Naive thymus-derived CD4-positive, alpha-beta T cell (primary cell): ENCODE results near the gene CSTF1. TPM values are rescaled to one million over a fixed set of nuclear protein-coding genes. Genes with fewer than 3 reads are reported as not detected.
A peak's percentile ranks its signal among the peaks of the same experiment; 100 is the strongest.

ENCODE experiments used
- ATAC-seq: fragments of 150-1000 bp; cut with Tn5 transposase; 2 replicates; pipeline ENCODE4 v1.10.0; 2021; ENCODE audit warnings: mild to moderate bottlenecking, moderate library complexity
- CTCF ChIA-PET: fragments of 350-600 bp; sonication (Branson Sonifier 250); formaldehyde crosslinking; loops from one replicate; lab custom pipeline; 2021; ENCODE audit warnings: antibody characterized with exemption; lab: Charles Lee
- POLR2A ChIA-PET: fragments of 350-600 bp; sonication (Branson Sonifier 250); formaldehyde crosslinking; loops from one replicate; lab custom pipeline; 2021; ENCODE audit warnings: antibody characterized with exemption, inconsistent platforms; lab: Charles Lee
- DNase-seq, 9 donors: peaks; one replicate each; pipeline versions ENCODE4 v3.0.0 to v3.0.0-alpha.2; 2020 to 2022; ENCODE audit warnings: mixed read lengths in 1 of 9
- H3K27ac ChIP-seq: one replicate; pipeline ENCODE4 v1.7.0; 2013; ENCODE audit warnings: mild to moderate bottlenecking, low read depth, low read length, moderate library complexity
- H3K27me3 ChIP-seq, 2 donors: one replicate each; pipeline ENCODE4 v1.7.0; 2013; ENCODE audit warnings: low read length in 2 of 2, mild to moderate bottlenecking in 2 of 2, moderate library complexity in 2 of 2; ENCODE audit not compliant: control insufficient read depth in 2 of 2, insufficient read depth in 2 of 2
- H3K36me3 ChIP-seq, 3 experiments: 1 replicate in 2 of 3; 2 replicates in 1 of 3; pipeline ENCODE4 v1.7.0; 2013; ENCODE audit warnings: low read length in 3 of 3, mild to moderate bottlenecking in 3 of 3, moderate library complexity in 1 of 3; ENCODE audit not compliant: insufficient read depth in 3 of 3, control insufficient read depth in 2 of 3
- H3K4me1 ChIP-seq, 2 donors: one replicate each; pipeline ENCODE4 v1.7.0; 2013; ENCODE audit warnings: low read length in 2 of 2, mild to moderate bottlenecking in 2 of 2, moderate library complexity in 1 of 2; ENCODE audit not compliant: control insufficient read depth in 2 of 2, insufficient read depth in 2 of 2
- H3K4me3 ChIP-seq: 2 replicates; pipeline ENCODE4 v1.7.0; 2013; ENCODE audit warnings: mild to moderate bottlenecking, low read length
- H3K9me3 ChIP-seq, 3 experiments: 1 replicate in 2 of 3; 2 replicates in 1 of 3; pipeline ENCODE4 v1.7.0; 2013; ENCODE audit warnings: low read length in 3 of 3; ENCODE audit not compliant: control insufficient read depth in 2 of 3
- H3K27ac Mint-ChIP-seq, 9 donors: one replicate each; pipeline ENCODE4 v1.8.0; 2020 to 2022; ENCODE audit warnings: mixed read lengths in 9 of 9, mild to moderate bottlenecking in 8 of 9, moderate library complexity in 5 of 9, inconsistent platforms in 2 of 9
- H3K27me3 Mint-ChIP-seq, 5 donors: one replicate each; pipeline ENCODE4 v1.8.0; 2021 to 2022; ENCODE audit warnings: mixed read lengths in 5 of 5, mild to moderate bottlenecking in 1 of 5
- H3K36me3 Mint-ChIP-seq, 5 donors: one replicate each; pipeline ENCODE4 v1.8.0; 2020 to 2022; ENCODE audit warnings: mixed read lengths in 5 of 5, mild to moderate bottlenecking in 3 of 5, inconsistent platforms in 1 of 5
- H3K4me1 Mint-ChIP-seq, 7 donors: one replicate each; pipeline ENCODE4 v1.8.0; 2020 to 2022; ENCODE audit warnings: mixed read lengths in 7 of 7, mild to moderate bottlenecking in 3 of 7, inconsistent platforms in 1 of 7
- H3K4me3 Mint-ChIP-seq, 10 donors: one replicate each; pipeline ENCODE4 v1.8.0; 2020 to 2022; ENCODE audit warnings: mild to moderate bottlenecking in 10 of 10, mixed read lengths in 10 of 10, moderate library complexity in 6 of 10, inconsistent platforms in 2 of 10
- H3K9me3 Mint-ChIP-seq, 11 donors: one replicate each; pipeline ENCODE4 v1.8.0; 2020 to 2022; ENCODE audit warnings: mixed read lengths in 11 of 11, mild to moderate bottlenecking in 4 of 11, inconsistent platforms in 1 of 11, moderate library complexity in 1 of 11
- intact Hi-C, 2 donors: fragments of 100-400 bp; cut with micrococcal nuclease; formaldehyde crosslinking; loops; one replicate each; pipeline ENCODE4 v1.15.1; 2023
- polyA plus RNA-seq, 2 donors: library from polyadenylated mRNA; unstranded; fragments of 300-500 nt; fragmentation: Illumina TruSeq; gene quantifications; one replicate each; pipeline ENCODE4 v1.2.3, GENCODE V29; 2021
- total RNA-seq, 6 experiments: library from RNA in 5 of 6; stranded (reverse) in 5 of 6; gene quantifications; 1 replicate in 5 of 6; 2 replicates in 1 of 6; pipeline ENCODE4 v1.2.3 and lab custom pipeline; 2021 to 2026

CSTF1 gene
- total and polyA plus RNA-seq, 7 experiments from 2014 or later, result 16.4 to 50.7 (median 35.9) TPM

DNA sequence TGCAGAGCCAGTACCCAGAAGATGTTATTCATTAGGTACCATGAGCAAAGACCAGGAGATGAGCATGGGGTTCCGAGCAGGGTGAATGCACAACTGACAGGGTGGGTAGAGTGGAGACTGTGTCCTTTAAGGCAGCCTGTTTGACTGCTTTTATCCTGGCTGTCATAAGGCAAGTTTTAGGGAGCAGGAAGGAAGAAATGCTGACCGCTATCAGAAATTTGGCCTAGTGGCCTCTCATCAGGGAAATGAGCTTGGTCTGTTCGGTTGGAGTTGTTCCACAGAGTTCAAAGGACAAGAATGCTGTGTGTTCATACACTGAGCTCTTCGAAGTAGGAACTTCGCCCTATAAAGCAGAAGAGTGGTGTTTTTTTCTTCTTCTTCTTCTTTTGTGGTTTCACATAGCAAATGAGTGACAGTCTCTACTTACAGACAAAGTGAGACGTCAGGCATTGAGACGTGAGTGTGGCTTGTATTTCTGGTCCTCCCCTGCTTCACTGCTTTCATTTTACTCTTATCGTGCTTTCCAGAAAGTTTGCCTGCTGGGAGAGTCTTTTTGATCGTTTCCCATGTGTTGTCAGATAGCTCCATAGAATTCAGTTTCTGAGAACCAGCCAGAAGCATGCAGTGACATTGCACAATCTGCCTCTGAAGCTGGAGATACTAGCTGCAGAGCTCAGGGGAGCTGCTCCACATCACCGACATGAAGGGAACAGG, 19.5 kb downstream of the CSTF1 start, which contains the start of gene CASS4:
CASS4 (plus strand) TSS at position 502 of the 714 bp plus-strand sequence; CDS start at position 701, 199 bp downstream.
- Mint-ChIP-seq H3K27ac (peak within 1 kb of the TSS; percentile 89 to 99 (median 97)), H3K4me3 (peak within 1 kb of the TSS; percentile 88 to 97 (median 92)), H3K4me1 (peaks cover 32 to 64% (median 61%) of the 10 kb centered on the region in 7 donors), H3K9me3 (peaks cover 0 to 12% (median 0%) of the 10 kb centered on the region in 11 donors), H3K27me3 (no peaks in the 10 kb centered on the region), H3K36me3 (peaks cover 0 to 41% (median 10%) of the 10 kb centered on the region in 5 donors)
- CTCF ChIA-PET, result interaction anchor here (0.9 to 2.3 kb wide), 8 partner anchors 11 to 91 kb away, joined by 3 to 11 read pairs (median 3); partner anchors contain the start of gene FAM210B
- peak; percentile 91 for ATAC-seq
- Histone ChIP-seq H3K4me1 (peaks cover 26 to 32% of the 10 kb centered on the region in 2 donors), H3K27me3 (no peaks in the 10 kb centered on the region), H3K27ac (peak within 1 kb of the TSS; percentile 78), H3K4me3 (peak within 1 kb of the TSS; percentile 71), H3K9me3 (no peaks in the 10 kb centered on the region), H3K36me3 (peaks cover 5 to 10% (median 7%) of the 10 kb centered on the region in 3 experiments)
- DNase-seq, result peak in 7 of 9 donors; percentile 65 to 83 (median 73)
- intact Hi-C loops, result loop anchor here (1.0 to 2.0 kb wide), 6 partner anchors 10 to 56 kb away; partner anchors contain the start of genes AURKA (in 2 of the 2), CSTF1 (in 2 of the 2) and RTF2 (in 2 of the 2)
- POLR2A ChIA-PET, result interaction anchor here (0.5 to 5.5 kb wide), 14 partner anchors 11 to 980 kb away, joined by 3 to 67 read pairs (median 10); partner anchors contain the start of genes AURKA, CSTF1, FAM210B and RTF2

DNA sequence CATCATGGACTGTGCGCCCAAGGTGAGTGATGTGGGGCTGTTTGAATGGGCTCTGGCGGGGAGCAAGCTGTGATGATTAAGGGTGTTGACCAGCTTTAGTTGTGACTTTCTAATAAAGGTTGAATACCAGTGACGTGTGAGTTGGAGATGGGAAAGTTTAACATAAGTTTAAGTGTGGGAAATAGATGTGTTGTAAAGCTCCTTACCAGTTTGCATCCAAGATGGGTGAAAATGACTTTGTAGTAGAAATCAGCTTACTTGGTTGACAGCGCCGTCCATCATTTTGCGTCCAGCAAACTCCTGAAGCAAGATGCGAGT, 20.0 kb downstream of the CSTF1 start:
- Histone ChIP-seq H3K27me3 (no peaks in the 10 kb centered on the region), H3K36me3 (peaks cover 2 to 4% (median 4%) of the 10 kb centered on the region in 3 experiments), H3K4me3 (peak overlapping the region; percentile 71), H3K4me1 (peaks cover 26 to 38% of the 10 kb centered on the region in 2 donors), H3K27ac (peak overlapping the region; percentile 78), H3K9me3 (no peaks in the 10 kb centered on the region)
- no peak for DNase-seq
- Mint-ChIP-seq H3K27me3 (no peaks in the 10 kb centered on the region), H3K4me1 (peaks cover 35 to 70% (median 66%) of the 10 kb centered on the region in 7 donors), H3K27ac (peak overlapping the region; percentile 89 to 99 (median 97)), H3K36me3 (peaks cover 0 to 42% (median 6%) of the 10 kb centered on the region in 5 donors), H3K4me3 (peak overlapping the region; percentile 88 to 97 (median 92)), H3K9me3 (peaks cover 0 to 12% (median 0%) of the 10 kb centered on the region in 11 donors)
- ChIA-PET POLR2A (interaction anchor here (0.5 to 5.5 kb wide), 12 partner anchors 11 to 980 kb away, joined by 3 to 67 read pairs (median 17); partner anchors contain the start of genes AURKA, CSTF1, FAM210B and RTF2), CTCF (interaction anchor here (0.9 to 2.3 kb wide), 9 partner anchors 10 to 90 kb away, joined by 3 to 11 read pairs (median 3); partner anchors contain the start of gene FAM210B)
- no peak for ATAC-seq
- intact Hi-C loops, result loop anchor here (1.0 to 2.0 kb wide), 6 partner anchors 10 to 56 kb away; partner anchors contain the start of genes AURKA (in 2 of the 2), CSTF1 (in 2 of the 2) and RTF2 (in 2 of the 2)

DNA sequence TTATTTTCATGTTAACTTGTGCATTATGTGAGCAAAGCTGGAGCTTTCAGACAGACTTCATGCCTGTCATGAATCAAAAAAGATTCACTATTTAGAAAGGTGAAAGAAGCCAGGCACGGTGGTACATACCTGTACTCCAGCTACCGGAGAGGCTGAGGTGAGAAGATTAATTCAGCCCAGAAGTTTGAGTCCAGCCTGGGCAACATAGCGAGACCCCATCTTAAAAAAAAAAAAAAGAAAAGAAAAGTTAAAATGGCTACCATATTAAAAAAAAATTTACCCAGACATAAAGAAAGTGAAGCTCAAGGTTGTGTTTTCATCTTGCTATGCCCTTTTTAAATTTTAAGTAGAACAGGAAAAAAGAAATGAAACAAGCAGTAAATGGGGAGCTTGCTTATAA, 20.5 kb downstream of the CSTF1 start:
- peak in 1 of 9 donors; percentile 24 for DNase-seq
- Mint-ChIP-seq H3K27ac (peak overlapping the region; percentile 89 to 99 (median 97)), H3K9me3 (peaks cover 0 to 12% (median 0%) of the 10 kb centered on the region in 11 donors), H3K36me3 (peaks cover 0 to 40% (median 4%) of the 10 kb centered on the region in 5 donors), H3K4me1 (peaks cover 41 to 75% (median 71%) of the 10 kb centered on the region in 7 donors), H3K27me3 (no peaks in the 10 kb centered on the region), H3K4me3 (peak overlapping the region; percentile 88 to 97 (median 92))
- Histone ChIP-seq H3K9me3 (no peaks in the 10 kb centered on the region), H3K27me3 (no peaks in the 10 kb centered on the region), H3K4me1 (peaks cover 26 to 43% of the 10 kb centered on the region in 2 donors), H3K36me3 (no peaks in the 10 kb centered on the region), H3K4me3 (peak overlapping the region; percentile 71), H3K27ac (peak overlapping the region; percentile 78)
- ChIA-PET CTCF (interaction anchor here (0.6 to 2.3 kb wide), 5 partner anchors 10 to 90 kb away, joined by 3 to 11 read pairs (median 3); no protein-coding TSS in a partner anchor), POLR2A (interaction anchor here (1.0 to 5.5 kb wide), 9 partner anchors 10 to 979 kb away, joined by 4 to 67 read pairs (median 22); partner anchors contain the start of genes AURKA, CSTF1, FAM210B and RTF2)
- ATAC-seq, result no peak
- intact Hi-C loops, result loop anchor here (1.0 to 2.0 kb wide), 6 partner anchors 9 to 55 kb away; partner anchors contain the start of genes AURKA (in 2 of the 2), CSTF1 (in 2 of the 2) and RTF2 (in 2 of the 2)

DNA sequence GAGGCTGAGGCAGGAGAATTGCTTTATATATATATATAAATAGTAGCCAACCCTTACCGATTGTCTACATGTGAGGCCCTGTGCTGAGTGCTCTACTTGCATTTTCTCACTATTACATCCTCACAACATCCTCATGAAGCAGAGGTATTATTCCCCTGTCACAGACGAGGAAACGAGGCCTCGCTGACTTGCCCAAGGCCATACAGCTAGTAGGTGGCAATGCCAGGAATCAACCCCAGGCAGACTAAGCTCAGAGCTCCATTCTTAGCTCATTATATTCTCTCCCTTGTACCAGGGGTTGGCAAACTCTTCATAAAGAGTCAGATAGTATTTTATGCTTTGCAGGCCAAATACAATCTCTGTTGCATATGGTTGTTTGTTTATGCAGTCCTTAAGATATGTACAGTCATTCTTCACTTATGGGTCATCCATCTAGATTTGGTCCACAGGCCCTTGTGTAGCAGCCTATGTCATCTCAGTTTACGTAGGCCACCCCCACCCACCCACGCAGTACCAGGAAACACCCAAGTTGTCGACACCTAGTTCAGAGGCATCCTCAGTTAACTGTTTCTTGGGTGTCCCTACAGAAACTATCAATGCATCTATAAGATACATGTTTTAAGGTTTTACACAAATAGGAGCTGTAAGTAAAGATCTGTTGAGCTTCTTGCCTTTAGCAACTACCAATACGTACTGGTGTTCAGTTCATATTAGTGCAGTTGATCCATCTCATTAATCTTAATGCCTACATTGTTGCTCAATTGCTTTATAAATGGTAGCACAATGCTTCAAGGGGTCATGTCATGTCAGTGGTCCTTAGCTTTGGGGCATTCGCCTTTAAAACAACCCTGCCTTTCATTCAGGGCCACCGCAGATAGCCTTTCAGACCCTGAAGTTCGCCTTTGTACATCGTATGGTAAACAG, 22.7 kb downstream of the CSTF1 start:
- peaks cover 0 to 41% (median 8%) of the 10 kb centered on the region in 5 donors for H3K36me3 Mint-ChIP-seq
- peaks cover 50 to 92% (median 81%) of the 10 kb centered on the region in 7 donors for H3K4me1 Mint-ChIP-seq
- peak overlapping the region; percentile 86 to 98 (median 97) for H3K27ac Mint-ChIP-seq
- Histone ChIP-seq H3K4me3 (peak overlapping the region; percentile 33), H3K27me3 (no peaks in the 10 kb centered on the region), H3K27ac (peak overlapping the region; percentile 78), H3K36me3 (no peaks in the 10 kb centered on the region), H3K4me1 (peaks cover 33 to 63% of the 10 kb centered on the region in 2 donors), H3K9me3 (no peaks in the 10 kb centered on the region)
- POLR2A ChIA-PET, result interaction anchor here (0.8 to 5.5 kb wide), 9 partner anchors 8 to 983 kb away, joined by 3 to 67 read pairs (median 9); partner anchors contain the start of genes AURKA, CSTF1 and RTF2
- peaks cover 0 to 12% (median 0%) of the 10 kb centered on the region in 11 donors for H3K9me3 Mint-ChIP-seq
- CTCF ChIA-PET, result interaction anchor here (1.0 to 1.3 kb wide), 2 partner anchors 13 to 16 kb away, joined by 3 to 4 read pairs; no protein-coding TSS in a partner anchor
- H3K27me3 Mint-ChIP-seq, result no peaks in the 10 kb centered on the region
- ATAC-seq (peak; percentile 55), DNase-seq (peak in 7 of 9 donors; percentile 42 to 69 (median 53))
- peak overlapping the region; percentile 75 to 97 (median 86) for H3K4me3 Mint-ChIP-seq
- intact Hi-C loops, result loop anchor here in 1 of 2 donors (1.0 to 5.0 kb wide), 2 partner anchors 48 to 982 kb away; no protein-coding TSS in a partner anchor

DNA sequence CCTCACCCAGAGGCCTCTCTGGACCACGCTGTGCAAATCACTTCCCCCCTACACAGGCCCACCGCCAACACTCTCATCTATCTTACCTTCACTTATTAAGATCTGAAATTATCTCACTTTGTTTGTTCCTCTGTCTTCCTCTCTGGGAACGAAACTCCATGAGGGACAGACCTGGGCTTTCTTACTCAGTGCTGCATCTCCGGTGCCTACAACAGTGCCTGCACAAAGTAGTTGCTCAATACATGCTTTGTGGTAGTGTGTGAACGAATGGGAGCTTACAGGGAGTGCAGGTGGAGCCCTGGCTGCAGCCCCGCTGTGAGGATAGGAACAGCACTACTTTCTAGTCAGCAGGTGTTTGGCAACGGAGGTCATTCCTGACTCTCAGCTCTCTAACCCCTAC, 25.0 kb downstream of the CSTF1 start:
- Histone ChIP-seq H3K27me3 (no peaks in the 10 kb centered on the region), H3K4me1 (peaks cover 49 to 86% of the 10 kb centered on the region in 2 donors), H3K36me3 (no peaks in the 10 kb centered on the region), H3K27ac (peak overlapping the region; percentile 78), H3K9me3 (no peaks in the 10 kb centered on the region), H3K4me3 (no peak overlapping the region)
- no peaks in the 10 kb centered on the region for H3K27me3 Mint-ChIP-seq
- H3K27ac Mint-ChIP-seq, result peak overlapping the region; percentile 85 to 98 (median 97)
- peaks cover 55 to 96% (median 87%) of the 10 kb centered on the region in 7 donors for H3K4me1 Mint-ChIP-seq
- no peak for ATAC-seq
- ChIA-PET POLR2A (interaction anchor here (0.9 to 3.2 kb wide), 7 partner anchors 10 to 58 kb away, joined by 3 to 22 read pairs (median 6); partner anchors contain the start of genes AURKA, CSTF1 and RTF2), CTCF (interaction anchor here (1.4 to 3.2 kb wide), 2 partner anchors 8 to 11 kb away, joined by 4 to 10 read pairs; no protein-coding TSS in a partner anchor)
- peaks cover 0 to 8% (median 0%) of the 10 kb centered on the region in 11 donors for H3K9me3 Mint-ChIP-seq
- peaks cover 0 to 38% (median 8%) of the 10 kb centered on the region in 5 donors for H3K36me3 Mint-ChIP-seq
- peak overlapping the region in 9 of 10 donors; percentile 39 to 86 (median 80) for H3K4me3 Mint-ChIP-seq
- intact Hi-C loops, result loop anchor here in 1 of 2 donors (5.0 kb wide), 1 partner anchor 980 kb away; no protein-coding TSS in a partner anchor
- no peak for DNase-seq
